Astrocyte (in vitro differentiated cells and primary cell): ENCODE data around the gene FLOT2. TPM values are rescaled to one million over a fixed set of nuclear protein-coding genes. Genes with fewer than 3 reads are reported as not detected.

ENCODE experiments used
- DNase-seq: peaks from one replicate; pipeline ENCODE4 v3.0.0-alpha.2; 2010; ENCODE audit warnings: low read depth
- FAIRE-seq: peaks from 2 replicates; lab custom pipeline; 2011; peaks lifted over from hg19 to GRCh38; lab: Jason Lieb, UNC
- H2AFZ ChIP-seq: 2 replicates; pipeline ENCODE4 v1.6.0; 2012; ENCODE audit warnings: low read depth, low read length, inconsistent platforms
- H3K27ac ChIP-seq: 2 replicates; pipeline ENCODE4 v1.5.1; 2011; ENCODE audit warnings: low read depth, low read length, inconsistent platforms
- H3K27me3 ChIP-seq: 2 replicates; pipeline ENCODE4 v1.6.0; 2011; ENCODE audit warnings: low read length, inconsistent platforms; ENCODE audit not compliant: insufficient read depth
- H3K36me3 ChIP-seq: 2 replicates; pipeline ENCODE4 v1.5.1; 2011; ENCODE audit warnings: low read length, inconsistent platforms; ENCODE audit not compliant: insufficient read depth
- H3K4me1 ChIP-seq: 2 replicates; pipeline ENCODE4 v1.5.1; 2011; ENCODE audit warnings: low read length, inconsistent platforms; ENCODE audit not compliant: insufficient read depth
- H3K4me2 ChIP-seq: 2 replicates; pipeline ENCODE4 v1.6.0; 2012; ENCODE audit warnings: low read length, inconsistent platforms
- H3K4me3 ChIP-seq: 2 replicates; pipeline ENCODE4 v1.5.1; 2011; ENCODE audit warnings: low read depth, mild to moderate bottlenecking, low read length, inconsistent platforms; ENCODE audit not compliant: insufficient read depth
- H3K79me2 ChIP-seq: 2 replicates; pipeline ENCODE4 v1.6.0; 2012; ENCODE audit warnings: mild to moderate bottlenecking, low read length, inconsistent platforms; ENCODE audit not compliant: insufficient read depth
- H3K9ac ChIP-seq: 2 replicates; pipeline ENCODE4 v1.6.0; 2012; ENCODE audit warnings: mild to moderate bottlenecking, low read length, inconsistent platforms
- H3K9me3 ChIP-seq: 2 replicates; pipeline ENCODE4 v1.5.1; 2012; ENCODE audit warnings: low read depth, mild to moderate bottlenecking, low read length, inconsistent platforms; ENCODE audit not compliant: insufficient read depth
- H4K20me1 ChIP-seq: 2 replicates; pipeline ENCODE4 v1.6.0; 2012; ENCODE audit warnings: low read length, inconsistent platforms; ENCODE audit not compliant: insufficient read depth
- H3K27ac Mint-ChIP-seq: one replicate; pipeline ENCODE4 v1.8.0; 2021; ENCODE audit warnings: mild to moderate bottlenecking, mixed read lengths; ENCODE audit not compliant: unreplicated experiment
- H3K27me3 Mint-ChIP-seq: one replicate; pipeline ENCODE4 v1.8.0; 2021; ENCODE audit warnings: low read depth, mixed read lengths; ENCODE audit not compliant: unreplicated experiment
- H3K36me3 Mint-ChIP-seq: one replicate; pipeline ENCODE4 v1.8.0; 2021; ENCODE audit warnings: low read depth, mixed read lengths; ENCODE audit not compliant: unreplicated experiment
- H3K4me1 Mint-ChIP-seq: one replicate; pipeline ENCODE4 v1.8.0; 2021; ENCODE audit warnings: low read depth, mixed read lengths; ENCODE audit not compliant: unreplicated experiment
- H3K4me3 Mint-ChIP-seq: one replicate; pipeline ENCODE4 v1.8.0; 2021; ENCODE audit warnings: mild to moderate bottlenecking, moderate library complexity, mixed read lengths; ENCODE audit not compliant: unreplicated experiment
- H3K9me3 Mint-ChIP-seq: one replicate; pipeline ENCODE4 v1.8.0; 2021; ENCODE audit warnings: mild to moderate bottlenecking, mixed read lengths; ENCODE audit not compliant: unreplicated experiment
- EZH2 ChIP-seq: IDR thresholded peaks from 2 replicates; pipeline ENCODE4 v1.6.1; 2012; ENCODE audit warnings: mild to moderate bottlenecking, low read length, inconsistent platforms; ENCODE audit not compliant: insufficient read depth
- total RNA-seq: library from RNA; stranded (reverse); gene quantifications from 2 replicates; pipeline ENCODE4 v1.2.1, GENCODE V29; 2021
- TF ChIP-seq, protein P1 (sequence below): IDR thresholded peaks from 2 replicates; pipeline ENCODE4 v1.5.1; 2011; ENCODE audit warnings: low read depth, mild to moderate bottlenecking, inconsistent platforms, low read length, moderate library complexity; ENCODE audit not compliant: insufficient read depth

Gene FLOT2
- total RNA-seq, 1 donor from 2014 or later: 84.4 TPM

DNA sequence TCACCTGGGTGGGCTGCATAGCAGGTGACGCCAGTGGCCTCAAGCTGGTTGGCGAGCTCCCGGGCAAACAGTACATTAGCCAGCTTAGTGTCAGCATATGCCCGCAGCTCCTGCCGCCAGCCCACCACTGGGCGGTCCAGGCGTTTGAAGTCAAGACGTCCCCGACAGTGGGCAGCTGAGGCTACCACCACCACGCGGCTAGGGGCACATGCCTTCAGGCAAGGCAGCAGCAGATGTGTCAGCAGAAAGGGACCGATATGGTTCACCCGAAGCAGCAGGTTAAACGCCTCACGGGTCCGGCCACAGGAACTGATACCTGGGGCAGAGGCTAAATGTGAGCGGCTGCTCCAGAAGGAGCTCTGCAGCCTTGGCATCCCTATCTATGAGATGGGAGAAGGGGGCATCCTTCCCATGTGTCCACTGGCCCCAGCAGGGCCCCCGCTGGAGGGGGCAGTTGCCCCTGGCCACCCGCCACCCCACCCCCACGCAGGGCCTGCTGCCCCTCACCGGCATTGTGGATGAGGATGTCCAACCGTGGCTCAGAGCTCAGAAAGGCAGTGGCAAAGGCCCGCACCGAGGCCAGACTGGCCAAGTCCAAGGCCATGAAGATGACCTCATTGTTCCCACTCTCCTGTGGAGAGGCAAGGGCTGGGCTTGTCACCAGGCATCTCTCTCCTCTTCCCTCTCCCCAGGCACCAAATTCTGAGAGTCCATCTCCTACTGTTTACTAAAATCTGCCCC is 3.6 kb upstream of the FLOT2 start:
- H3K9me3 Mint-ChIP-seq: no peaks in the 10 kb centered on the region
- H3K36me3 Mint-ChIP-seq: peaks cover 9% of the 10 kb centered on the region
- Histone ChIP-seq H3K9me3 (no peaks in the 10 kb centered on the region), H4K20me1 (peaks cover 29% of the 10 kb centered on the region), H3K79me2 (peaks cover under 1% of the 10 kb centered on the region), H3K27ac (no peak overlapping the region), H3K4me1 (peaks cover 17% of the 10 kb centered on the region), H2AFZ (no peak overlapping the region), H3K9ac (no peak overlapping the region), H3K36me3 (peaks cover 10% of the 10 kb centered on the region), H3K27me3 (no peaks in the 10 kb centered on the region), H3K4me2 (no peak overlapping the region), H3K4me3 (no peak overlapping the region)
- peaks cover 1% of the 10 kb centered on the region for H3K27me3 Mint-ChIP-seq
- peaks cover 17% of the 10 kb centered on the region for H3K4me1 Mint-ChIP-seq
- TF ChIP-seq EZH2: no peak
- TF ChIP-seq, protein P1, sequence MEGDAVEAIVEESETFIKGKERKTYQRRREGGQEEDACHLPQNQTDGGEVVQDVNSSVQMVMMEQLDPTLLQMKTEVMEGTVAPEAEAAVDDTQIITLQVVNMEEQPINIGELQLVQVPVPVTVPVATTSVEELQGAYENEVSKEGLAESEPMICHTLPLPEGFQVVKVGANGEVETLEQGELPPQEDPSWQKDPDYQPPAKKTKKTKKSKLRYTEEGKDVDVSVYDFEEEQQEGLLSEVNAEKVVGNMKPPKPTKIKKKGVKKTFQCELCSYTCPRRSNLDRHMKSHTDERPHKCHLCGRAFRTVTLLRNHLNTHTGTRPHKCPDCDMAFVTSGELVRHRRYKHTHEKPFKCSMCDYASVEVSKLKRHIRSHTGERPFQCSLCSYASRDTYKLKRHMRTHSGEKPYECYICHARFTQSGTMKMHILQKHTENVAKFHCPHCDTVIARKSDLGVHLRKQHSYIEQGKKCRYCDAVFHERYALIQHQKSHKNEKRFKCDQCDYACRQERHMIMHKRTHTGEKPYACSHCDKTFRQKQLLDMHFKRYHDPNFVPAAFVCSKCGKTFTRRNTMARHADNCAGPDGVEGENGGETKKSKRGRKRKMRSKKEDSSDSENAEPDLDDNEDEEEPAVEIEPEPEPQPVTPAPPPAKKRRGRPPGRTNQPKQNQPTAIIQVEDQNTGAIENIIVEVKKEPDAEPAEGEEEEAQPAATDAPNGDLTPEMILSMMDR: no peak
- DNase-seq: no peak
- H3K27ac Mint-ChIP-seq: no peak overlapping the region
- peak overlapping the region; percentile 89 for H3K4me3 Mint-ChIP-seq
- FAIRE-seq: no peak

DNA sequence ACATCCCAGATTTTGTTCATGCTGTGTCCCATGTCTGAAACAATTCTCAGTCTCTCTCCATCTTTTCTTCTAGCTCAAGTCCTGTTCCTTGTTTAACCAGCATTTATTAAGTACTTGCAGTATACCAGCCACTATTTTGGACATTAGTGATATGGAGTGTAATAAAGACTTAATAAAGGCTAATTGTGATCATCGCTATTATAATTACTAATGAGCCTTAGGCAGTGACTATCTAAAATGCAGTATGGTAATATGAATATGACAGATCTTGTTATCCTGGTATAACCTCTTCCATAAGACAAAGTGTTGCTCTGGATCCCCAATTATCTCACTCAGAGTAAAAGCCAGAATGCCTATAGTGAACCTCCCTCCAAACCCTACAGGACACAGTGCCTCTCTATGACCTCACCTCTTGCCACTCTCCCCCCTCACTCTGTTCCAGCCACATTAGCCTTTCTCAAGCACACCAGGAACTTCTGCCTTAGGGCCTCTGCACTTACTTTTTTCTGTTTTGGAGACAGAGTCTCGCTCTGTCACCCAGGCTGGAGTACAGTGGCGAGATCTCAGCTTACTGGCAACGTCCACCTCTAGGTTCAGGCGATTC is 1.8 kb upstream of the FLOT2 start:
- TF ChIP-seq EZH2: no peak
- TF ChIP-seq, protein P1: no peak
- FAIRE-seq: no peak
- Histone ChIP-seq H2AFZ (no peak overlapping the region), H3K36me3 (no peaks in the 10 kb centered on the region), H4K20me1 (peaks cover 30% of the 10 kb centered on the region), H3K27me3 (no peaks in the 10 kb centered on the region), H3K79me2 (peaks cover 6% of the 10 kb centered on the region), H3K4me1 (peaks cover 17% of the 10 kb centered on the region), H3K4me3 (no peak overlapping the region), H3K9me3 (no peaks in the 10 kb centered on the region), H3K9ac (no peak overlapping the region), H3K27ac (no peak overlapping the region), H3K4me2 (no peak overlapping the region)
- DNase-seq: no peak
- Mint-ChIP-seq H3K36me3 (peaks cover 2% of the 10 kb centered on the region), H3K27me3 (peaks cover 1% of the 10 kb centered on the region), H3K4me3 (peak overlapping the region; percentile 81), H3K4me1 (peaks cover 21% of the 10 kb centered on the region), H3K27ac (no peak overlapping the region), H3K9me3 (no peaks in the 10 kb centered on the region)

DNA sequence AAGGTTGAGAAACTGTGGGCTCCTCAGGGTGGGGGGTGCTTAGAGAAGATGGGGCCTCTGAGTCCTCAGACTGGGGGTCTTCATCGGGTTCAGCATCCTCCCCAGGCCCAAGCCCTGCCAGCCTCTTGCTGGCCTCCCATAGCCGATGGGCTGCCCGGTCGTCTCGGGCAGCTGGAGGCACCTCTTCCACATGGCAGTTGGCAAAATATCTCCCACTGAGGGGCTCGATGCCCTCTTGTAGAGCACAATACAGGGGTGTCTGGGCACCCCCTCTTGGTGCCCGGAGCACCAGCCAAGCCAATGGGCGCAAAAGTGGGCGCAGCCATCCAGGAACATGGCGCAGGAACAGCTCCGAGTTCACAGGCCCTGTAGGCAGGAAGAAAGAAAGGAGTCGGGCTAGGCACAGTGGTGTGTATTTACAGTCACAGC is 1.0 kb upstream of the FLOT2 start:
- Mint-ChIP-seq H3K9me3 (no peaks in the 10 kb centered on the region), H3K27ac (no peak overlapping the region), H3K4me3 (peak overlapping the region; percentile 70), H3K4me1 (peaks cover 21% of the 10 kb centered on the region), H3K27me3 (peaks cover 1% of the 10 kb centered on the region), H3K36me3 (peaks cover under 1% of the 10 kb centered on the region)
- Histone ChIP-seq H3K27ac (no peak overlapping the region), H3K36me3 (no peaks in the 10 kb centered on the region), H3K4me1 (peaks cover 17% of the 10 kb centered on the region), H3K27me3 (no peaks in the 10 kb centered on the region), H3K9me3 (no peaks in the 10 kb centered on the region), H3K79me2 (peaks cover 6% of the 10 kb centered on the region), H2AFZ (no peak overlapping the region), H3K4me3 (no peak overlapping the region), H3K4me2 (peak overlapping the region; percentile 96), H3K9ac (no peak overlapping the region), H4K20me1 (peaks cover 22% of the 10 kb centered on the region)
- DNase-seq (no peak), FAIRE-seq (no peak)
- no peak for TF ChIP-seq EZH2
- TF ChIP-seq, protein P1: no peak
